ENCODE results near the gene USP13. TPM values are rescaled to one million over a fixed set of nuclear protein-coding genes. Genes with fewer than 3 reads are reported as not detected.

USP13 gene
- total and polyA plus RNA-seq, 2 of the 4 experiments (the other 2 are of a cell fraction), result 9.2 to 18.1 TPM

GRCh38 chr3:179661777-179662176 lies 8.9 kb downstream of the USP13 start:
- H3K79me1 ChIP-seq (ENCODE audit: low read depth in 1 of 2, low read length in 2 of 2), result peaks cover 48 to 81% of the 10 kb centered on the region in 2 experiments
- 79% methylated on average over 3 of the region's 4 CpGs; no CpG with 5 or more reads in 1 of the 2 experiments for WGBS, 2 experiments (ENCODE audit: extremely low coverage in 2 of 2, insufficient read length in 1 of 2)
- H3K4me3 ChIP-seq (ENCODE audit: insufficient read depth, low read depth, low read length), result no peak overlapping the region
- peaks cover 7% of the 10 kb centered on the region; the same call in 1 of the 2 replicates for H3K4me1 ChIP-seq (ENCODE audit: control insufficient read depth, insufficient read depth, low read length)
- ChIA-PET POLR2A (ENCODE audit: unreplicated experiment) (interaction anchor here (0.6 kb wide), 1 partner anchor 8 kb away, joined by 3 read pairs; no protein-coding TSS in a partner anchor), CTCF (interaction anchor here (1.1 kb wide), 1 partner anchor 10 kb away, joined by 3 read pairs; no protein-coding TSS in a partner anchor)
- no peaks in the 10 kb centered on the region for H3K9me3 ChIP-seq (ENCODE audit: control insufficient read depth, insufficient read depth, low read length)
- peaks cover 17% of the 10 kb centered on the region for H4K20me1 ChIP-seq (ENCODE audit: insufficient read depth, low read length)
- no peak overlapping the region; the same call in 1 of the 2 replicates for H3K4ac ChIP-seq (ENCODE audit: low read depth, low read length)
- no peak overlapping the region for H2AK9ac ChIP-seq (replicated peaks; ENCODE audit: low read depth, low read length, poor library complexity)
- H2BK20ac ChIP-seq (ENCODE audit: low read depth, low read length), result no peak overlapping the region
- H3K27me3 ChIP-seq (ENCODE audit: control insufficient read depth, insufficient read depth, low read length), result no peaks in the 10 kb centered on the region
- no peak overlapping the region for H3K18ac ChIP-seq (ENCODE audit: low read depth, low read length)
- peaks cover 16% of the 10 kb centered on the region for H3K9me1 ChIP-seq (ENCODE audit: insufficient read depth, low read length)
- no peaks in the 10 kb centered on the region for H3K36me3 ChIP-seq (ENCODE audit: control insufficient read depth, insufficient read depth, low read length)
- H3K56ac ChIP-seq (ENCODE audit: extremely low read depth, insufficient read depth, low read length), result no peak overlapping the region
- ATAC-seq (ENCODE audit: low read depth), result no peak
- in situ Hi-C loops (cut with MboI; ENCODE audit: low sequenced_read_pairs), result no loop called here
- no peak overlapping the region for H2BK5ac ChIP-seq (ENCODE audit: low read depth, low read length, poor library complexity, severe bottlenecking)
- H3K27ac ChIP-seq (ENCODE audit: insufficient read depth, low read length), result no peak overlapping the region
- H4K91ac ChIP-seq (ENCODE audit: insufficient read depth, low read depth, low read length), result no peak overlapping the region
- dilution Hi-C loops (cut with HindIII; ENCODE audit: low sequenced_read_pairs, unreplicated experiment), result no loop called here
- DNase-seq, result no peak
- no peak overlapping the region for H2AFZ ChIP-seq (replicated peaks; ENCODE audit: low read length, poor library complexity)
- H3K14ac ChIP-seq (replicated peaks; ENCODE audit: low read depth, low read length), result no peak overlapping the region
- intact Hi-C loops (cut with micrococcal nuclease), result no loop called here
- H4K8ac ChIP-seq (ENCODE audit: low read depth in 2 of 2, low read length in 2 of 2), result no peak overlapping the region
- no peak overlapping the region for H2BK15ac ChIP-seq (ENCODE audit: low read depth, low read length)
- BruUV-seq (replicated peaks), result no TSS peak
- H3K4me2 ChIP-seq (ENCODE audit: low read depth, low read length), result no peak overlapping the region
- H3K23ac ChIP-seq (ENCODE audit: low read depth, low read length), result no peak overlapping the region
- no peak overlapping the region for H2BK120ac ChIP-seq (ENCODE audit: low read depth, low read length)
- no peak overlapping the region for H2AK5ac ChIP-seq (ENCODE audit: low read depth, low read length)
- TF ChIP-seq NFE2L2 (IDR thresholded peaks at IDR 0.05; ENCODE audit: low read depth, low read length), result no peak
- no peak for TF ChIP-seq MXI1 (IDR thresholded peaks at IDR 0.05; ENCODE audit: borderline replicate concordance, low read depth, low read length)
- TF ChIP-seq BHLHE40 (IDR thresholded peaks at IDR 0.05; ENCODE audit: low read depth, low read length), result no peak
- no peak for TF ChIP-seq CHD1 (IDR thresholded peaks at IDR 0.05; ENCODE audit: low read depth, low read length)
- TF ChIP-seq, protein P1, sequence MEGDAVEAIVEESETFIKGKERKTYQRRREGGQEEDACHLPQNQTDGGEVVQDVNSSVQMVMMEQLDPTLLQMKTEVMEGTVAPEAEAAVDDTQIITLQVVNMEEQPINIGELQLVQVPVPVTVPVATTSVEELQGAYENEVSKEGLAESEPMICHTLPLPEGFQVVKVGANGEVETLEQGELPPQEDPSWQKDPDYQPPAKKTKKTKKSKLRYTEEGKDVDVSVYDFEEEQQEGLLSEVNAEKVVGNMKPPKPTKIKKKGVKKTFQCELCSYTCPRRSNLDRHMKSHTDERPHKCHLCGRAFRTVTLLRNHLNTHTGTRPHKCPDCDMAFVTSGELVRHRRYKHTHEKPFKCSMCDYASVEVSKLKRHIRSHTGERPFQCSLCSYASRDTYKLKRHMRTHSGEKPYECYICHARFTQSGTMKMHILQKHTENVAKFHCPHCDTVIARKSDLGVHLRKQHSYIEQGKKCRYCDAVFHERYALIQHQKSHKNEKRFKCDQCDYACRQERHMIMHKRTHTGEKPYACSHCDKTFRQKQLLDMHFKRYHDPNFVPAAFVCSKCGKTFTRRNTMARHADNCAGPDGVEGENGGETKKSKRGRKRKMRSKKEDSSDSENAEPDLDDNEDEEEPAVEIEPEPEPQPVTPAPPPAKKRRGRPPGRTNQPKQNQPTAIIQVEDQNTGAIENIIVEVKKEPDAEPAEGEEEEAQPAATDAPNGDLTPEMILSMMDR (conservative IDR thresholded peaks at IDR 0.05; ENCODE audit: low read depth, low read length), result no peak
- no peak for TF ChIP-seq MAFK (IDR thresholded peaks at IDR 0.05; ENCODE audit: low read depth, low read length)
- no peak for TF ChIP-seq POLR2A (IDR thresholded peaks at IDR 0.05; ENCODE audit: low read depth, low read length)
- no peak for TF ChIP-seq USF2 (IDR thresholded peaks at IDR 0.05; ENCODE audit: low read depth, low read length)
- TF ChIP-seq RCOR1 (IDR thresholded peaks at IDR 0.05; ENCODE audit: insufficient replicate concordance, low read length), result no peak
- no peak overlapping the region for H4K5ac ChIP-seq (ENCODE audit: low read depth, low read length)
- no peak overlapping the region for H3K9ac ChIP-seq (ENCODE audit: low read depth, low read length)
